WTC11 (cell line): ENCODE results near the gene HIPK2. TPM values are rescaled to one million over a fixed set of nuclear protein-coding genes. Genes with fewer than 3 reads are reported as not detected.

ENCODE experiments used
- ATAC-seq: fragments of 200-7000 bp; cut with Tn5 transposase; 2 replicates; pipeline ENCODE4 v1.10.0; 2021; ENCODE audit warnings: mild to moderate bottlenecking, moderate library complexity
- CTCF ChIA-PET: fragments of 300-600 bp; sonication (Branson Sonifier 250); formaldehyde crosslinking; loops from one replicate; lab custom pipeline; 2021; ENCODE audit warnings: antibody characterized with exemption; lab: Charles Lee
- POLR2A ChIA-PET: fragments of 350-600 bp; sonication (Branson Sonifier 250); formaldehyde crosslinking; loops from one replicate; lab custom pipeline; 2021; ENCODE audit warnings: antibody characterized with exemption; lab: Charles Lee
- DNase-seq: peaks from one replicate; pipeline ENCODE4 v3.0.0; 2021; ENCODE audit warnings: low spot score
- H3K27ac Mint-ChIP-seq: 2 replicates; pipeline ENCODE4 v1.8.0; 2021; ENCODE audit warnings: mixed read lengths
- H3K27me3 Mint-ChIP-seq: 2 replicates; pipeline ENCODE4 v1.8.0; 2021; ENCODE audit warnings: low read depth, mild to moderate bottlenecking, moderate library complexity, mixed read lengths
- H3K36me3 Mint-ChIP-seq: 2 replicates; pipeline ENCODE4 v1.8.0; 2021; ENCODE audit warnings: mixed read lengths
- H3K4me1 Mint-ChIP-seq: 2 replicates; pipeline ENCODE4 v1.8.0; 2022; ENCODE audit warnings: mixed read lengths
- H3K4me3 Mint-ChIP-seq: 2 replicates; pipeline ENCODE4 v1.8.0; 2021; ENCODE audit warnings: mild to moderate bottlenecking, moderate library complexity, mixed read lengths
- H3K9me3 Mint-ChIP-seq: 2 replicates; pipeline ENCODE4 v1.8.0; 2021; ENCODE audit warnings: mixed read lengths
- ATF2 ChIP-seq: sonication (generic); formaldehyde crosslinking; IDR thresholded peaks from 2 replicates; pipeline ENCODE4 v1.8.1; 2022; ENCODE audit warnings: low read depth, missing genetic modification reagents, borderline replicate concordance
- CDX4 ChIP-seq: fragments of 250-450 bp; sonication (Bioruptor Pico); IDR thresholded peaks from 2 replicates; pipeline ENCODE4 v1.9.0; 2021; ENCODE audit warnings: moderate library complexity, mild to moderate bottlenecking, inconsistent platforms, borderline replicate concordance
- E2F5 ChIP-seq: sonication (generic); formaldehyde crosslinking; IDR thresholded peaks from 2 replicates; pipeline ENCODE4 v1.8.1; 2022; ENCODE audit warnings: mild to moderate bottlenecking, moderate library complexity, missing genetic modification reagents
- ELF4 ChIP-seq: sonication (generic); formaldehyde crosslinking; IDR thresholded peaks from 2 replicates; pipeline ENCODE4 v1.8.1; 2022; ENCODE audit warnings: low read depth, mild to moderate bottlenecking, moderate library complexity, missing genetic modification reagents
- ESRRA ChIP-seq: sonication (generic); formaldehyde crosslinking; IDR thresholded peaks from 2 replicates; pipeline ENCODE4 v1.8.1; 2022; ENCODE audit warnings: mild to moderate bottlenecking, missing genetic modification reagents, borderline replicate concordance
- KAT7 ChIP-seq: sonication (generic); formaldehyde crosslinking; IDR thresholded peaks from 2 replicates; pipeline ENCODE4 v1.8.1; 2023; ENCODE audit warnings: missing genetic modification reagents, mild to moderate bottlenecking, borderline replicate concordance
- MXD4 ChIP-seq: fragments of 250-450 bp; sonication (Bioruptor Pico); IDR thresholded peaks from 2 replicates; pipeline ENCODE4 v1.8.0; 2021; ENCODE audit warnings: mild to moderate bottlenecking, moderate library complexity, borderline replicate concordance
- MYBL2 ChIP-seq: sonication (generic); formaldehyde crosslinking; IDR thresholded peaks from 2 replicates; pipeline ENCODE4 v1.8.1; 2023; ENCODE audit warnings: mild to moderate bottlenecking, moderate library complexity, missing genetic modification reagents
- NFATC4 ChIP-seq: fragments of 250-450 bp; sonication (Bioruptor Pico); IDR thresholded peaks from 2 replicates; pipeline ENCODE4 v1.9.0; 2021; ENCODE audit warnings: mild to moderate bottlenecking
- PRDM15 ChIP-seq: sonication (generic); formaldehyde crosslinking; IDR thresholded peaks from 2 replicates; pipeline ENCODE4 v1.8.0; 2022; ENCODE audit warnings: missing genetic modification reagents
- PREB ChIP-seq: sonication (generic); formaldehyde crosslinking; IDR thresholded peaks from 2 replicates; pipeline ENCODE4 v1.8.1; 2022; ENCODE audit warnings: mild to moderate bottlenecking, missing genetic modification reagents, moderate library complexity, borderline replicate concordance
- SOX15 ChIP-seq: fragments of 250-450 bp; sonication (Bioruptor Pico); IDR thresholded peaks from 2 replicates; pipeline ENCODE4 v1.9.0; 2021; ENCODE audit warnings: mild to moderate bottlenecking
- TEAD4 ChIP-seq: sonication (generic); formaldehyde crosslinking; IDR thresholded peaks from 2 replicates; pipeline ENCODE4 v1.8.0; 2022; ENCODE audit warnings: mild to moderate bottlenecking, missing genetic modification reagents
- ZMAT4 ChIP-seq: fragments of 250-450 bp; sonication (Bioruptor Pico); IDR thresholded peaks from 2 replicates; pipeline ENCODE4 v1.9.0; 2021; ENCODE audit warnings: mild to moderate bottlenecking
- ZNF263 ChIP-seq: sonication (generic); formaldehyde crosslinking; IDR thresholded peaks from 2 replicates; pipeline ENCODE4 v1.8.1; 2022; ENCODE audit warnings: low read depth, mild to moderate bottlenecking, moderate library complexity, missing genetic modification reagents
- ZNF281 ChIP-seq: sonication (generic); formaldehyde crosslinking; IDR thresholded peaks from 2 replicates; pipeline ENCODE4 v1.8.0; 2023; ENCODE audit warnings: mild to moderate bottlenecking, missing genetic modification reagents
- ZNF396 ChIP-seq: fragments of 250-450 bp; sonication (Bioruptor Pico); IDR thresholded peaks from 2 replicates; pipeline ENCODE4 v1.8.0; 2021; ENCODE audit warnings: mild to moderate bottlenecking, moderate library complexity, borderline replicate concordance
- ZNF423 ChIP-seq: fragments of 250-450 bp; sonication (Bioruptor Pico); IDR thresholded peaks from 2 replicates; pipeline ENCODE4 v2.1.2; 2022; ENCODE audit warnings: mild to moderate bottlenecking, moderate library complexity
- ZNF671 ChIP-seq: fragments of 250-450 bp; sonication (Bioruptor Pico); IDR thresholded peaks from 2 replicates; pipeline ENCODE4 v1.8.0; 2021; ENCODE audit warnings: mild to moderate bottlenecking
- total RNA-seq: library from RNA; stranded (reverse); gene quantifications from 3 replicates; pipeline ENCODE4 v1.2.3, GENCODE V29; 2021

HIPK2 gene
- total RNA-seq, 1 experiment from 2014 or later: 25.3 TPM

- no peaks in the 10 kb centered on the region for H3K27me3 Mint-ChIP-seq
- TF ChIP-seq ESRRA (CRISPR knock-in tag) (no peak), E2F5 (no peak), MYBL2 (no peak), ELF4 (CRISPR knock-in tag) (no peak), ZNF423 (CRISPR knock-in tag) (no peak), TEAD4 (CRISPR knock-in tag) (no peak), MXD4 (CRISPR knock-in tag) (no peak), CDX4 (no peak), ZMAT4 (no peak), ZNF281 (CRISPR knock-in tag) (no peak), ZNF263 (no peak)
- TF ChIP-seq, all 79 proteins: peak for 0
- ATAC-seq: no peak
- no peak overlapping the region for H3K4me3 Mint-ChIP-seq
- no peaks in the 10 kb centered on the region for H3K36me3 Mint-ChIP-seq
- peaks cover 29% of the 10 kb centered on the region for H3K4me1 Mint-ChIP-seq
- POLR2A ChIA-PET: no interaction called here
- H3K9me3 Mint-ChIP-seq: 0 out of 2 replicates have a peak, but pooled peaks cover 5% of the 10 kb centered on the region
- H3K27ac Mint-ChIP-seq: no peak overlapping the region
- DNase-seq: no peak
- CTCF ChIA-PET: no interaction called here
These were observed 43.4 kb downstream of the HIPK2 start for GRCh38 chr7:139734395-139734794.

GRCh38 chr7:139733751-139734150, 44.0 kb downstream of the HIPK2 start:
- CTCF ChIA-PET: no interaction called here
- DNase-seq: no peak
- no peaks in the 10 kb centered on the region for H3K36me3 Mint-ChIP-seq
- H3K27me3 Mint-ChIP-seq: no peaks in the 10 kb centered on the region
- TF ChIP-seq ATF2 (CRISPR knock-in tag): no peak
- TF ChIP-seq, all 79 proteins: peak for 0
- peaks cover 29% of the 10 kb centered on the region for H3K4me1 Mint-ChIP-seq
- no peak overlapping the region for H3K4me3 Mint-ChIP-seq
- ATAC-seq: no peak
- 0 out of 2 replicates have a peak, but pooled peaks cover 5% of the 10 kb centered on the region for H3K9me3 Mint-ChIP-seq
- H3K27ac Mint-ChIP-seq: no peak overlapping the region
- POLR2A ChIA-PET: no interaction called here

- ATAC-seq (no peak), DNase-seq (no peak)
- ChIA-PET CTCF (no interaction called here), POLR2A (interaction anchor here (0.6 kb wide), 1 partner anchor 244 kb away, joined by 3 read pairs; no protein-coding TSS in a partner anchor)
- Mint-ChIP-seq H3K36me3 (peaks cover 3% of the 10 kb centered on the region; the same call in 1 of the 2 replicates), H3K4me1 (peaks cover 21% of the 10 kb centered on the region), H3K4me3 (no peak overlapping the region), H3K9me3 (0 out of 2 replicates have a peak, but pooled peaks cover 8% of the 10 kb centered on the region), H3K27ac (no peak overlapping the region), H3K27me3 (no peaks in the 10 kb centered on the region)
- TF ChIP-seq NFATC4 (no peak), PREB (CRISPR knock-in tag) (no peak), MYBL2 (no peak), E2F5 (no peak), PRDM15 (CRISPR knock-in tag) (no peak), ZNF396 (CRISPR knock-in tag) (no peak), SOX15 (no peak), ZNF263 (no peak), MXD4 (CRISPR knock-in tag) (no peak), ZNF671 (CRISPR knock-in tag) (no peak), KAT7 (CRISPR knock-in tag) (no peak)
These were observed 45.2 kb downstream of the HIPK2 start for GRCh38 chr7:139732471-139733167.
